BLaER1 (cell line): ENCODE data around the gene ACSL1.
"Not testable (repeated sequence)": the region's sequence is repeated elsewhere in the genome, so short reads cannot be mapped to it uniquely, and the experiment has no call there.

ENCODE experiments used
- H3K27ac ChIP-seq: shearing (Covaris generic); formaldehyde crosslinking; 2 replicates; pipeline ENCODE4 v1.8.1; 2022
- H3K27me3 ChIP-seq: shearing (Covaris generic); formaldehyde crosslinking; 2 replicates; pipeline ENCODE4 v1.8.1; 2022
- H3K36me3 ChIP-seq: shearing (Covaris generic); formaldehyde crosslinking; 2 replicates; pipeline ENCODE4 v1.8.1; 2022
- H3K4me1 ChIP-seq: shearing (Covaris generic); formaldehyde crosslinking; 2 replicates; pipeline ENCODE4 v1.8.1; 2022
- H3K4me2 ChIP-seq: shearing (Covaris generic); formaldehyde crosslinking; 2 replicates; pipeline ENCODE4 v1.8.1; 2022
- H3K4me3 ChIP-seq: shearing (Covaris generic); formaldehyde crosslinking; 2 replicates; pipeline ENCODE4 v1.8.1; 2022
- H3K9ac ChIP-seq: shearing (Covaris generic); formaldehyde crosslinking; 2 replicates; pipeline ENCODE4 v1.8.1; 2022
- H3K9me3 ChIP-seq: shearing (Covaris generic); formaldehyde crosslinking; 2 replicates; pipeline ENCODE4 v1.8.1; 2022
- H4K20me1 ChIP-seq: shearing (Covaris generic); formaldehyde crosslinking; 2 replicates; pipeline ENCODE4 v1.8.1; 2022
- Cebpa-rat ChIP-seq: shearing (Covaris generic); IDR thresholded peaks from 2 replicates; pipeline ENCODE4 v1.8.1; 2022

ACSL1 gene

DNA sequence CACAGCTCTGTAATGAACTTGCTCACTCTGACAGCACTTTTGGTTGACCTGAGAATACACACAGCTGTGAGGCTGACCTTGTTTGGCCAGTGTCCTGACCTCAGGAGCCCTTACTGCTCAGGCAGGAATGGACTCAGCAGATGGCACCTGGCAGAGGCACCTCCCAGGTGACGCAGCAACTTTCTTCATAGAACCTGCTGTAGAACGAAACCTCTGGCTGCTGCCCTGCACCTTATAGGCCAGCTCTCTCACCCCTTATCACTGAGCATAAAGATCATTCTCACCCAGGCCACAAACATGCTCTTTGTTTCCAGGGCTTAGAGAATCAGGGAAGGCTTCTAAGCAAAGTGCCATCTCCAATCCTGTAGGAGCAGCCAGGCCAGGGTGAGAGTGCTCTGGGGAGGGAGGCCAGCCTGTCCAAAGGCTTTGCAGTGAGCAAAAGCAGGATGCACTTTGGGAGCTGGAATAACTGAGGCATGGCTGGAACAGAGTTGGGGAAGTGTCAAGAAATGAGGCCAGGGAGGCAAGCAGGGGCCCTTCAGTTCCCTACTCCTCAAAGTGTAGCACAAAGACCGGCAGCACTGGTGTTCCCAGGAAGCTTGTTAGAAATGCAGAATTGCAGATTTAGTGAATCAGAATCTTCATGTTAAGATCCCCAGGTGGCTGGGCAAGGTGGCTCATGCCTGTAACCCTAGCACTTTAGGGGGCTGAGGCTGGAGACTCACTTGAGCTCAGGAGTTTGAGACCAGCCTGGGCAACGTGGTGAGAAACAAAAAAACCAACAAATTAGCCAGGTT, 78.5 kb downstream of the ACSL1 start:
- Histone ChIP-seq H3K4me1 (peaks cover 29% of the 10 kb centered on the region), H3K27ac (no peak overlapping the region; the same call in 1 of the 2 replicates)

DNA sequence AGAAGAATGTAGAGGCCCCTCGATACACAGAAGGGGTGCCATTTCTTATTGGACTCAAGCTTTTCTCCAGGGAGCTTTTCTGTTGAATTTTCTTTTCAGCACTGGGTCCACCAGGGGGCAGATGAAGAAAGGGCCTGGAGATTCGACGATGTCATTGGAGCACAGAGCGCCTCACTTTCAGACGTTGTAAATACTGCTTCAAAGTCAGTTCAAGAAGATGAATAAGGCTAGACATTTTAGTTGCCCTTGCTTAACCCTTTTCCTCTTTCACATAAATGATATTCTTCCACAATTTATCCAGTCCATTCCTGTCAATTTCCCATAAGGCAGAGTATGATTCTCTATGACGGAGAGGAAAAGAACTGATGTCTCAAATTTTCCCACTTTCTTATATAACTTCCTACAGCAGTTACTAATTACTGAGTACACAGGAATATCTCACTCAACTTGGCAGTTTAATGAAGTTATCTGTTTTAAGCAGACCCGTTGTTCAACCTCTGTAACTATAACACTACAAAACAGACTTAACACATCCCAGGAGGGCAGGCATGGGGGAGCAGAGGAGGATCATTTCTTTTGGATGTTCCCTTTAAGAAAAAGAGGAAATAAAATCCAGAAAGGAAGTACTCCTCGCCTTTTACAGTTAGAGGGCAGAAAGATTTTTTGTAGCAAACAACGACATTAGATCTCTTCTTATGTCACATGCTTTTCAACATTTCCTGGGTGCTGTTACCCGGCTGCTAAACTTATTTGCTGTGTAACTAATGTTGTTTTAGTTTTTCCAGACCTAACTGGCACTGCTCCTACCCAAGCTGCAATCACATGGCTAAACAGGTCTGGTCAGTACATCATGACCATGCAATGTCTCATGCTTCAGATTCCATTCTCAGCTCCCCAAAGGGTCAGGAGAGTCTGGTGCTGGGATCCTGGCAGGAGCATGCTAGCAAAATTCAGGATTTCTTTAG, 79.7 kb downstream of the ACSL1 start:
- peaks cover 18% of the 10 kb centered on the region for H3K4me1 ChIP-seq
- peaks cover 5% of the 10 kb centered on the region for H3K9me3 ChIP-seq
- H4K20me1 ChIP-seq = no peaks in the 10 kb centered on the region
- H3K27me3 ChIP-seq = no peaks in the 10 kb centered on the region
- H3K9ac ChIP-seq = peak overlapping the region; percentile 51
- no peak overlapping the region for H3K4me3 ChIP-seq
- peak overlapping the region; percentile 66 for H3K27ac ChIP-seq
- TF ChIP-seq Cebpa-rat = no peak
- no peaks in the 10 kb centered on the region; the same call in 1 of the 2 replicates for H3K36me3 ChIP-seq
- H3K4me2 ChIP-seq = peak overlapping the region; percentile 70

More for the DNA sequence above, 78.5 kb downstream of the ACSL1 start:
- H3K27me3 ChIP-seq = no peaks in the 10 kb centered on the region
- no peak overlapping the region for H3K4me3 ChIP-seq
- no peaks in the 10 kb centered on the region for H3K36me3 ChIP-seq
- TF ChIP-seq Cebpa-rat = no peak
- H3K9me3 ChIP-seq = no peaks in the 10 kb centered on the region
- peak overlapping the region; percentile 70 for H3K4me2 ChIP-seq
- H3K9ac ChIP-seq = peak overlapping the region; percentile 51; the same call in 1 of the 2 replicates
- H4K20me1 ChIP-seq = no peaks in the 10 kb centered on the region

DNA sequence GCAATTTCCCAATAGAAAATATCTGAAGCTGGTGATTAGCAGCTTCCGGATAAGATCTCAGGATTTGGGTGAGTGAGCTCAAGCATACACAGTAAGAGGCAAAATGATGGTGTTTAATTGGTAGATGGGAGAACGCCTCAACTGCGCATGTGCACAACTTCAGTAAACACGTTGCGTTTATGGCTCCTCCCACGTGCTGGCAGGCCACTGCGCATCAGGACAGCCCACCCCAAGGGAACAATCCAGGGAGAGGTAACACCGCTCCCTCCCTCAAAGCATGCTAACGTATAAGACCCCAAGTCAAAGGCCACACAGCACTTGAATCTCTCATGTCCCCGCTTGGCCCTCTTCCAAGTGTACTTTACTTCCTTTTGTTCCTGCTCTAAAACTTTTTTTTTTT, 81.5 kb downstream of the ACSL1 start:
- H3K4me3 ChIP-seq = no peak overlapping the region
- H3K4me2 ChIP-seq = no peak overlapping the region
- H3K4me1 ChIP-seq = peaks cover 27% of the 10 kb centered on the region
- H3K36me3 ChIP-seq = no peaks in the 10 kb centered on the region; the same call in 1 of the 2 replicates
- H3K9ac ChIP-seq = no peak overlapping the region
- H3K27ac ChIP-seq = no peak overlapping the region
- TF ChIP-seq Cebpa-rat = no peak
- H4K20me1 ChIP-seq = no peaks in the 10 kb centered on the region
- H3K27me3 ChIP-seq = no peaks in the 10 kb centered on the region
- peaks cover 13% of the 10 kb centered on the region for H3K9me3 ChIP-seq

DNA sequence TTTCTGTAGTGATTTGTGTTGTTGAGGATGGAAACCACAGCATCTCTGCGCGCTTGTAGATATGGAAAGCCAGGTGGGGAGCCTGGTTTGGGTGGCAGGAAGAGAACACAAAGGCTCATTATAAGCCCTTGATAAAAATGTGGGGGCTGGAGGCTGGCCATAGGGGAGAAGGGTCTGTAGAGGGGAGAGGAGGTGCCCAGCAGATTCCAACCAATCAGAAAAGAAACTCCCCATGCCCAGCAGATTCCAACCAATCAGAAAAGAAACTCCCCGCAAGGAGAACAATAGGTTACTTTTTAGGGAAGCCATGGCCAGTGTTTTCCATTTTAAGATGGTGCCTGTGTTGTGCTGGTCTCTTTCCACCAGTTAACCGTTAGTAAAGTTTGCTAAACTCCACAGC, 82.1 kb downstream of the ACSL1 start:
- no peak overlapping the region for H3K9ac ChIP-seq

DNA sequence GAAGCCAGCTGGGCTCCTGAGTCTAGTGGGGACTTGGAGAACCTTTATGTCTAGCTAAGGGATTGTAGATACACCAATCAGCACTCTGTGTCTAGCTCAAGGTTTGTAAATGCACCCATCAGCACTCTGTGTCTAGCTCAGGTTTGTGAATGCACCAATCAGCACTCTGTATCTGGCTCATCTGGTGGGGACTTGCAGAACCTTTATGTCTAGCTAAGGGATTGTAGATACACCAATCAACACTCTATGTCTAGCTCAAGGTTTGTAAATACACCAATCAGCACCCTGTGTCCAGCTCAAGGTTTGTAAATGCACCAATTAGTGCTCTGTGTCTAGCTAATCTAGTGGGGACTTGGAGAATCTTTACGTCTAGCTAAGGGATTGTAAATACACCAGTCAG, 84.1 kb downstream of the ACSL1 start:
- not testable (repeated sequence) for H3K4me3 ChIP-seq, H3K9ac ChIP-seq, H3K36me3 ChIP-seq, H3K27me3 ChIP-seq, H3K4me2 ChIP-seq, H4K20me1 ChIP-seq, H3K27ac ChIP-seq
- Histone ChIP-seq H3K4me1 (peaks cover 24% of the 10 kb centered on the region), H3K9me3 (peaks cover 13% of the 10 kb centered on the region)

More for the DNA sequence above, 82.1 kb downstream of the ACSL1 start:
- Histone ChIP-seq H3K4me3 (no peak overlapping the region), H3K4me2 (no peak overlapping the region), H3K27me3 (no peaks in the 10 kb centered on the region), H3K4me1 (peaks cover 33% of the 10 kb centered on the region), H3K27ac (no peak overlapping the region), H3K9me3 (peaks cover 13% of the 10 kb centered on the region), H3K36me3 (no peaks in the 10 kb centered on the region; the same call in 1 of the 2 replicates), H4K20me1 (no peaks in the 10 kb centered on the region)
- TF ChIP-seq Cebpa-rat = no peak

DNA sequence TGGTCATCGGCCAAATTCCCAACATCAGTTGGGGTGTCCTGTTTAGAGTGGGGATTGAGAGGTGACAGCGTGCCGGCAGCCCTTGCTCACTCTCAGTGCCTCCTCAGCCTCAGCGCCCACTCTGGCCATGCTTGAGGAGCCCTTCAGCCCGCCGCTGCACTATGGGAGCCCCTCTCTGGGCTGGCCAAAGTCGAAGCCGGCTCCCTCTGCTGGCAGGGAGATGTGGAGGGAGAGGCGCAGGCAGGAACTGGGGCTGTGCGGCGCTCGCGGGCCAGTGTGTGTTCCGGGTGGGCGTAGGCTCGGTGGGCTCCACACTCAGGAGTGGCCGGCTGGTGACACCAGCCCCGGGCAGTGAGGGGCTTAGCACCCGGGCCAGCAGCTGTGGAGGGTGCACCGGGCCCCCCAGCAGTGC, 84.8 kb downstream of the ACSL1 start:
- Histone ChIP-seq H3K4me3 (no peak overlapping the region), H3K4me2 (no peak overlapping the region), H3K27ac (no peak overlapping the region), H4K20me1 (no peaks in the 10 kb centered on the region), H3K9ac (no peak overlapping the region), H3K4me1 (peaks cover 17% of the 10 kb centered on the region), H3K9me3 (peaks cover 13% of the 10 kb centered on the region), H3K36me3 (no peaks in the 10 kb centered on the region; the same call in 1 of the 2 replicates), H3K27me3 (no peaks in the 10 kb centered on the region)
- TF ChIP-seq Cebpa-rat = no peak

DNA sequence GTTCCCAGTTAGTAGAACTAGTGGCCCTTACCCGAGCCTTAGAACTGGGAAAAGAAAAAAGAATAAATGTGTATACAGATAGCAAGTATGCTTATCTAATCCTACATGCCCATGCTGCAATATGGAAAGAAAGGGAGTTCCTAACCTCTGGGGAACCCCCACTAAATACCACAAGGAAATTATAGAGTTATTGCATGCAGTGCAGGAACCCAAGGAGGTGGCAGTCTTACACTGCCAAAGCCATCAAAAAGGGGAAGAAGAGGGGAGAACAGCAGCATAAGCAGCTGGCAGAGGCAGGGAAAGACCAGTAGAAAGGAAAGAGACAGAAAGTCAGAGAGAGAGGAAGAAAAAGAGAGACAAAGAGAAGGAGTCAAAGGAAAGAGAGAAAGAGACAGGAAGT, 86.2 kb downstream of the ACSL1 start:
- not testable (repeated sequence) for H3K9ac ChIP-seq, H3K27ac ChIP-seq

DNA sequence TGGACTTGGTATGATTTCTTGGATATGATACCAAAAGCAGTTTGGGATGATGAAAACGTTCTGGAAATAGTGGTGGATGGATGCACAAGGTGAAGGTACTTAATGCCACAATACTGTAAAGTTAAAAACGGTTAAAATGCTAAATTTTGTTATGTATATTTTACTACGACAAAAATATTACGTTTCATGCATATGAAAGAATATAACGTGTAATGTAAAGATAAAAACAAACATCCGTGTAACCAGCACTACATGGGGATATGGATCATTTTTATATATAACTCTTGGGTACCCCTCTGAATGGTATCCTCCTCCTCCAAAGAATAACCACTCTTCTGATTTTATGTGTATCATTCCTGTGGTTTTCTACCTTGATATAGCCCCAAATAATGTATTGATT, 91.0 kb downstream of the ACSL1 start:
- H3K4me2 ChIP-seq = peak overlapping the region; percentile 85
- TF ChIP-seq Cebpa-rat = no peak
- H3K9ac ChIP-seq = peak overlapping the region; percentile 66; the same call in 1 of the 2 replicates

More for the DNA sequence above, 86.2 kb downstream of the ACSL1 start:
- peak overlapping the region; percentile 37 for H3K4me2 ChIP-seq
- H3K36me3 ChIP-seq, H4K20me1 ChIP-seq, H3K27me3 ChIP-seq, H3K4me3 ChIP-seq: not testable (repeated sequence)
- peaks cover 13% of the 10 kb centered on the region for H3K9me3 ChIP-seq
- H3K4me1 ChIP-seq = peaks cover 26% of the 10 kb centered on the region

DNA sequence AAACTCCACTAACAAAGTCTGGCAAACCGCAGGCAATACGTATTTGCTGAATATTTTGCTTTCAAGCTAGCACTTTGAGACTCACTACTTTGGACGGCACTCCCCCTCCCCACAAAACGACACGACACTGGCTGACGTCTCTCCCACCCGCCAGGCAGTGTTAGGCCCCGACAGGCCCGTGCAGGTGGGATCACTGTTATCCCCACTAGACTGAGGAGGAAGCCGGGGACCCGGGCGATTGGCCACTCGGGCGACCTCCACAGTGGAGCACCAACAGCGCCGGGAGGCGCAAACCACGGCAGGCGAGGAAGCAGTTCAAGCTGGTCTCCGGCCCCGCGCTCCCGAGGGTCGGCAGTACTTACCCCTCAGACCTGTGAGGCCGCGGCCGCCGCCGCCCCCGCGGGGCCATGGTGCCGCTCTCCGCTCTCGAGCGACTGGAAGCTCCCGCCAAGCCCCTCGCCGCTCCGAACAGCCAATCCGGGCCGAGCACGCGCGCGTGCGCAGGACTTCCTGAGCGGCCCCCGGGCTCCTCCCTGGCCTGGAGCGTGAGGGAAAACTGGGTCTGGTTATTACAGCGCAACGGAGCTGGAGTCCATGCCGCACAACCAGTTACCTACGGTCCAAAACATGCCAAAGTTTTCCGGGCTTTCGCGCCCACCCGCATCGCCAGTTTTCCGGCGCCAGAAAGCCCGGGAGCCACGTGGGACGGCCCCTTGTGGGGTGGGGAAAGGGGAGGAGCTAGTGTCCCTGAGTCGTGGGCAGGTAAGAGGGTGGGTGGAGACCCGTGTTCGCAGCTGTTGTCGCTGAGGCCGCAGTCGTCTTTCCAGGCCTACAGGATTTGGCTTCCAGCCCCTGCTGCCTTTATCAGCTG, 91.9 kb downstream of the ACSL1 start, which contains the start of gene CENPU:
Gene CENPU (minus strand): TSS at position 443 of the 871 bp plus-strand sequence. CDS start 34 bp downstream, at position 409.
- Histone ChIP-seq H4K20me1 (peaks cover 37% of the 10 kb centered on the region), H3K9ac (peak within 1 kb of the TSS; percentile 90), H3K4me3 (peak within 1 kb of the TSS; percentile 87), H3K36me3 (peaks cover 18% of the 10 kb centered on the region), H3K9me3 (no peaks in the 10 kb centered on the region), H3K27ac (peak within 1 kb of the TSS; percentile 93), H3K4me1 (peaks cover 44% of the 10 kb centered on the region), H3K4me2 (peak within 1 kb of the TSS; percentile 94), H3K27me3 (no peaks in the 10 kb centered on the region)
- TF ChIP-seq Cebpa-rat = no peak

More for the DNA sequence above, 91.0 kb downstream of the ACSL1 start:
- Histone ChIP-seq H3K4me1 (peaks cover 53% of the 10 kb centered on the region), H3K27ac (peak overlapping the region; percentile 49; the same call in 1 of the 2 replicates), H3K27me3 (no peaks in the 10 kb centered on the region), H3K36me3 (peaks cover 9% of the 10 kb centered on the region), H3K4me3 (peak overlapping the region; percentile 87), H4K20me1 (peaks cover 28% of the 10 kb centered on the region), H3K9me3 (no peaks in the 10 kb centered on the region)
